GM23248 (cell line): ENCODE data around the gene SMARCD2. TPM values are rescaled to one million over a fixed set of nuclear protein-coding genes. Genes with fewer than 3 reads are reported as not detected.
"Not testable (repeated sequence)": the region's sequence is repeated elsewhere in the genome, so short reads cannot be mapped to it uniquely, and the experiment has no call there.

Experiments
- DNase-seq: peaks from one replicate; pipeline ENCODE4 v3.0.0-alpha.2; 2015
- H2AFZ ChIP-seq: fragments of 200-600 bp; sonication (generic); 2 replicates; pipeline ENCODE4 v1.6.1; 2016; ENCODE audit warnings: antibody characterized with exemption
- H3F3A ChIP-seq: fragments of 200-600 bp; sonication (generic); 2 replicates; pipeline ENCODE4 v1.6.1; 2016; ENCODE audit warnings: mild to moderate bottlenecking, antibody characterized with exemption, mixed run types; ENCODE audit not compliant: insufficient read depth
- H3K27ac ChIP-seq: fragments of 200-600 bp; sonication (generic); 2 replicates; pipeline ENCODE4 v1.5.1; 2016; ENCODE audit warnings: mild to moderate bottlenecking
- H3K27me3 ChIP-seq: fragments of 200-600 bp; sonication (generic); replicated peaks from 2 replicates; pipeline ENCODE4 v1.6.1; 2016; ENCODE audit warnings: mild to moderate bottlenecking; ENCODE audit not compliant: insufficient read depth
- H3K36me3 ChIP-seq: fragments of 200-600 bp; sonication (generic); 2 replicates; pipeline ENCODE4 v1.6.1; 2016; ENCODE audit warnings: low read depth, mild to moderate bottlenecking
- H3K4me1 ChIP-seq: fragments of 200-600 bp; sonication (generic); 2 replicates; pipeline ENCODE4 v1.6.1; 2016; ENCODE audit warnings: mild to moderate bottlenecking; ENCODE audit not compliant: insufficient read depth
- H3K4me2 ChIP-seq: fragments of 200-600 bp; sonication (generic); one replicate; pipeline ENCODE4 v1.6.1; 2016; ENCODE audit warnings: mild to moderate bottlenecking; ENCODE audit not compliant: unreplicated experiment
- H3K4me3 ChIP-seq: fragments of 200-600 bp; sonication (generic); 2 replicates; pipeline ENCODE4 v1.5.1; 2016; ENCODE audit warnings: mild to moderate bottlenecking
- H3K79me2 ChIP-seq: fragments of 200-600 bp; sonication (generic); 2 replicates; pipeline ENCODE4 v1.6.1; 2016; ENCODE audit warnings: mild to moderate bottlenecking; ENCODE audit not compliant: insufficient read depth
- H3K9ac ChIP-seq: fragments of 200-600 bp; sonication (generic); 2 replicates; pipeline ENCODE4 v1.6.1; 2016; ENCODE audit warnings: mild to moderate bottlenecking
- H3K9me2 ChIP-seq: fragments of 200-600 bp; sonication (generic); 2 replicates; pipeline ENCODE4 v1.6.1; 2016; ENCODE audit warnings: mixed run types, mild to moderate bottlenecking, moderate library complexity; ENCODE audit not compliant: insufficient read depth
- H3K9me3 ChIP-seq: fragments of 200-600 bp; sonication (generic); one replicate; pipeline ENCODE4 v1.6.1; 2017; ENCODE audit warnings: low read depth
- H4K20me1 ChIP-seq: fragments of 200-600 bp; sonication (generic); 2 replicates; pipeline ENCODE4 v1.6.0; 2016; ENCODE audit not compliant: insufficient read depth
- EZH2 ChIP-seq: fragments of 200-600 bp; sonication (generic); IDR thresholded peaks from 2 replicates; pipeline ENCODE4 v1.6.1; 2018; ENCODE audit warnings: antibody characterized with exemption, mild to moderate bottlenecking; ENCODE audit not compliant: insufficient read depth, poor library complexity, severe bottlenecking
- EZH2phosphoT487 ChIP-seq: fragments of 200-600 bp; sonication (generic); IDR thresholded peaks from 2 replicates; pipeline ENCODE4 v1.6.1; 2018; ENCODE audit warnings: antibody characterized with exemption, moderate library complexity, mild to moderate bottlenecking, low read depth; ENCODE audit not compliant: insufficient read depth
- WGBS, 2 experiments: methylation state at CpG; one replicate each; pipeline ENCODE4 v1.1.6; 2015 to 2017; ENCODE audit warnings: low lambda C conversion rate in 2 of 2, low coverage in 1 of 2; ENCODE audit errors: missing lambda C conversion rate in 2 of 2; 5-methylcytosine and 5-hydroxymethylcytosine counted together
- in situ Hi-C: fragments of 300-500 bp; cut with MboI; formaldehyde crosslinking; loops from 2 replicates; pipeline ENCODE4 v1.15.0; 2020
- polyA plus RNA-seq: library from polyadenylated mRNA; unstranded; fragments of >200 nt; fragmentation: Nextera tagmentation; extraction: Ambion mirVana; gene quantifications from 2 replicates; pipeline ENCODE4 v1.2.1, GENCODE V29; 2016
- total RNA-seq: library from RNA; depleted of rRNA; stranded (reverse); fragments of >200 nt; shearing (Covaris generic); gene quantifications from 2 replicates; pipeline ENCODE4 v1.2.3, GENCODE V29; 2014

The SMARCD2 gene
- total and polyA plus RNA-seq, 2 experiments from 2014 or later, result 29.3 to 88.5 TPM

- H3K36me3 ChIP-seq, result peaks cover 92% of the 10 kb centered on the region
- no peak for TF ChIP-seq EZH2
- TF ChIP-seq EZH2phosphoT487, result no peak
- H3K79me2 ChIP-seq, result peaks cover 98% of the 10 kb centered on the region
- H4K20me1 ChIP-seq, result no peaks in the 10 kb centered on the region
- WGBS, 2 experiments, result 70 to 76% methylated on average over 3 of the region's 3 CpGs
- no peak overlapping the region for H3K27ac ChIP-seq
- peaks cover 13% of the 10 kb centered on the region; the same call in 1 of the 2 replicates for H3F3A ChIP-seq
- H3K9me3 ChIP-seq, result no peaks in the 10 kb centered on the region
- no peak overlapping the region for H2AFZ ChIP-seq
- H3K4me1 ChIP-seq, result no peaks in the 10 kb centered on the region
- no peak overlapping the region for H3K4me3 ChIP-seq
- DNase-seq, result no peak
- no peaks in the 10 kb centered on the region for H3K9me2 ChIP-seq
- in situ Hi-C loops, result no loop called here
- H3K9ac ChIP-seq, result no peak overlapping the region
- H3K4me2 ChIP-seq, result no peak overlapping the region
- H3K27me3 ChIP-seq, result no peaks in the 10 kb centered on the region
These were observed 43.8 kb downstream of the SMARCD2 start for GRCh38 chr17:63798572-63799106.

- Histone ChIP-seq H3K79me2 (peaks cover 97% of the 10 kb centered on the region), H3F3A (peaks cover 13% of the 10 kb centered on the region; the same call in 1 of the 2 replicates), H3K36me3 (peaks cover 91% of the 10 kb centered on the region)
- H3K9ac ChIP-seq, H3K9me3 ChIP-seq, DNase-seq, H4K20me1 ChIP-seq, H3K27ac ChIP-seq, H3K27me3 ChIP-seq, H3K9me2 ChIP-seq, H3K4me1 ChIP-seq, H3K4me3 ChIP-seq, H2AFZ ChIP-seq, H3K4me2 ChIP-seq, in situ Hi-C loops: not testable (repeated sequence)
- 91 to 98% methylated on average over 10 of the region's 10 CpGs for WGBS, 2 experiments
These were observed 46.1 kb downstream of the SMARCD2 start for GRCh38 chr17:63796375-63796774.

GRCh38 chr17:63792055-63792729 lies 50.3 kb downstream of the SMARCD2 start:
- H3K79me2 ChIP-seq, result peaks cover 98% of the 10 kb centered on the region

GRCh38 chr17:63790057-63790456 lies 52.4 kb downstream of the SMARCD2 start:
- Histone ChIP-seq H3F3A (peaks cover 14% of the 10 kb centered on the region), H3K79me2 (peaks cover 98% of the 10 kb centered on the region)
- 83 to 84% methylated on average over 6 of the region's 6 CpGs for WGBS, 2 experiments

More at GRCh38 chr17:63792055-63792729, 50.3 kb downstream of the SMARCD2 start:
- Histone ChIP-seq H3K27me3 (no peaks in the 10 kb centered on the region), H3K4me1 (no peaks in the 10 kb centered on the region), H3K36me3 (peaks cover 88% of the 10 kb centered on the region), H3K4me2 (no peak overlapping the region), H3F3A (no peaks in the 10 kb centered on the region), H3K4me3 (no peak overlapping the region), H3K9ac (no peak overlapping the region), H3K9me3 (no peaks in the 10 kb centered on the region), H2AFZ (no peak overlapping the region), H3K27ac (no peak overlapping the region), H4K20me1 (no peaks in the 10 kb centered on the region; the same call in 1 of the 2 replicates), H3K9me2 (no peaks in the 10 kb centered on the region)
- in situ Hi-C loops, result no loop called here
- TF ChIP-seq EZH2phosphoT487 (no peak), EZH2 (no peak)
- no peak for DNase-seq
- 68 to 76% methylated on average over 3 of the region's 3 CpGs for WGBS, 2 experiments

More at GRCh38 chr17:63790057-63790456, 52.4 kb downstream of the SMARCD2 start:
- no peak for TF ChIP-seq EZH2
- no peak for TF ChIP-seq EZH2phosphoT487
- H3K9ac ChIP-seq, result no peak overlapping the region
- H3K4me3 ChIP-seq, result no peak overlapping the region
- H3K27ac ChIP-seq, result no peak overlapping the region
- peaks cover 71% of the 10 kb centered on the region for H3K36me3 ChIP-seq
- no peak for DNase-seq
- in situ Hi-C loops, result no loop called here
- peaks cover 10% of the 10 kb centered on the region for H4K20me1 ChIP-seq
- no peak overlapping the region for H2AFZ ChIP-seq
- peaks cover 11% of the 10 kb centered on the region for H3K4me1 ChIP-seq
- H3K27me3 ChIP-seq, result no peaks in the 10 kb centered on the region
- H3K4me2 ChIP-seq, result no peak overlapping the region
- no peaks in the 10 kb centered on the region for H3K9me2 ChIP-seq
- H3K9me3 ChIP-seq, result no peaks in the 10 kb centered on the region
